HG02973 (cell line): ENCODE data around the gene C10orf90.

ENCODE experiments used
- ATAC-seq: cut with Tn5 transposase; IDR thresholded peaks from one replicate; pipeline ENCODE4 v1.9.1; 2021; ENCODE audit warnings: moderate library complexity; ENCODE audit not compliant: unreplicated experiment

Gene C10orf90

GRCh38 chr10:126509182-126509581 is 161.3 kb downstream of the C10orf90 start:
- no peak for ATAC-seq

GRCh38 chr10:126508535-126509040 is 161.9 kb downstream of the C10orf90 start:
- ATAC-seq = no peak

- ATAC-seq = no peak
Observed at GRCh38 chr10:126504761-126505112, 165.8 kb downstream of the C10orf90 start.

GRCh38 chr10:126504063-126504760 is 166.3 kb downstream of the C10orf90 start:
- no peak for ATAC-seq

GRCh38 chr10:126503392-126504062 is 167.0 kb downstream of the C10orf90 start:
- no peak for ATAC-seq

GRCh38 chr10:126502441-126502840 is 168.1 kb downstream of the C10orf90 start:
- ATAC-seq = no peak

- ATAC-seq = no peak
Observed at GRCh38 chr10:126501828-126502227, 168.7 kb downstream of the C10orf90 start.

- no peak for ATAC-seq
Observed at GRCh38 chr10:126500866-126501265, 169.6 kb downstream of the C10orf90 start.

- ATAC-seq = no peak
Observed at GRCh38 chr10:126500185-126500584, 170.3 kb downstream of the C10orf90 start.

GRCh38 chr10:126499744-126500143 is 170.7 kb downstream of the C10orf90 start:
- no peak for ATAC-seq

- no peak for ATAC-seq
Observed at GRCh38 chr10:126497672-126498071, 172.8 kb downstream of the C10orf90 start.

- ATAC-seq = no peak
Observed at GRCh38 chr10:126496771-126497545, 173.5 kb downstream of the C10orf90 start.

GRCh38 chr10:126491476-126491875 is 179.0 kb downstream of the C10orf90 start:
- no peak for ATAC-seq

- no peak for ATAC-seq
Observed at GRCh38 chr10:126481181-126481580, 189.3 kb downstream of the C10orf90 start.

- ATAC-seq = no peak
Observed at GRCh38 chr10:126480648-126481047, 189.8 kb downstream of the C10orf90 start.

GRCh38 chr10:126479280-126479895 is 191.1 kb downstream of the C10orf90 start:
- ATAC-seq = no peak

GRCh38 chr10:126478546-126478945 is 191.9 kb downstream of the C10orf90 start:
- ATAC-seq = no peak

GRCh38 chr10:126476246-126476645 is 194.2 kb downstream of the C10orf90 start:
- no peak for ATAC-seq

GRCh38 chr10:126475074-126475691 is 195.3 kb downstream of the C10orf90 start:
- no peak for ATAC-seq

GRCh38 chr10:126474031-126474430 is 196.5 kb downstream of the C10orf90 start:
- ATAC-seq = no peak

GRCh38 chr10:126470991-126471390 is 199.5 kb downstream of the C10orf90 start:
- ATAC-seq = no peak
